H9 (cell line): ENCODE results near the gene SESN2. TPM values are rescaled to one million over a fixed set of nuclear protein-coding genes. Genes with fewer than 3 reads are reported as not detected.

Source experiments
- DNase-seq: peaks from one replicate; pipeline ENCODE4 v3.0.0-alpha.2; 2017
- H2AFZ ChIP-seq: one replicate; pipeline ENCODE4 v1.6.1; 2013; ENCODE audit warnings: mild to moderate bottlenecking, low read length, control low read depth, moderate library complexity
- H2AK5ac ChIP-seq: 2 replicates; pipeline ENCODE4 v1.6.1; 2013; ENCODE audit warnings: low read length, control low read depth, mixed read lengths; ENCODE audit not compliant: insufficient read length
- H2BK120ac ChIP-seq: one replicate; pipeline ENCODE4 v1.6.1; 2013; ENCODE audit warnings: low read depth, mild to moderate bottlenecking, low read length, control low read depth, inconsistent platforms; ENCODE audit not compliant: poor library complexity, severe bottlenecking
- H2BK12ac ChIP-seq: 2 replicates; pipeline ENCODE4 v1.6.1; 2013; ENCODE audit warnings: low read length, control low read depth, mixed read lengths, low read depth; ENCODE audit not compliant: insufficient read length
- H2BK15ac ChIP-seq: 2 replicates; pipeline ENCODE4 v1.6.1; 2013; ENCODE audit warnings: low read depth, low read length, control low read depth
- H2BK20ac ChIP-seq: one replicate; pipeline ENCODE4 v1.6.1; 2013; ENCODE audit warnings: low read depth, mild to moderate bottlenecking, low read length, control low read depth, inconsistent platforms; ENCODE audit not compliant: poor library complexity, severe bottlenecking
- H2BK5ac ChIP-seq: 2 replicates; pipeline ENCODE4 v1.6.1; 2013; ENCODE audit warnings: low read length, control low read depth, mixed read lengths; ENCODE audit not compliant: insufficient read length
- H3K14ac ChIP-seq: 2 replicates; pipeline ENCODE4 v1.6.1; 2013; ENCODE audit warnings: low read length, control low read depth; ENCODE audit not compliant: insufficient read depth
- H3K18ac ChIP-seq: 2 replicates; pipeline ENCODE4 v1.6.1; 2013; ENCODE audit warnings: low read depth, mild to moderate bottlenecking, mixed read lengths, low read length, control low read depth; ENCODE audit not compliant: insufficient read length
- H3K23ac ChIP-seq: 2 replicates; pipeline ENCODE4 v1.6.1; 2013; ENCODE audit warnings: low read length, control low read depth, mixed read lengths, low read depth; ENCODE audit not compliant: insufficient read length
- H3K23me2 ChIP-seq: 2 replicates; pipeline ENCODE4 v1.6.1; 2013; ENCODE audit warnings: low read depth, mild to moderate bottlenecking, mixed read lengths, low read length, control low read depth; ENCODE audit not compliant: insufficient read length, poor library complexity, severe bottlenecking
- H3K27ac ChIP-seq: 2 replicates; pipeline ENCODE4 v1.5.1; 2013; ENCODE audit warnings: low read length, control low read depth, mixed read lengths, low read depth; ENCODE audit not compliant: insufficient read length
- H3K27me3 ChIP-seq: 2 replicates; pipeline ENCODE4 v1.6.1; 2013; ENCODE audit warnings: low read length, control low read depth, inconsistent platforms; ENCODE audit not compliant: insufficient read depth
- H3K4ac ChIP-seq: 2 replicates; pipeline ENCODE4 v1.6.1; 2013; ENCODE audit warnings: low read depth, mild to moderate bottlenecking, control low read depth, inconsistent platforms, low read length, moderate library complexity
- H3K4me1 ChIP-seq: 2 replicates; pipeline ENCODE4 v1.6.1; 2013; ENCODE audit warnings: low read length, control low read depth, inconsistent platforms; ENCODE audit not compliant: insufficient read depth
- H3K4me2 ChIP-seq: 2 replicates; pipeline ENCODE4 v1.6.1; 2013; ENCODE audit warnings: low read length, control low read depth, mixed read lengths; ENCODE audit not compliant: insufficient read length, insufficient read depth
- H3K56ac ChIP-seq: 2 replicates; pipeline ENCODE4 v1.6.1; 2013; ENCODE audit warnings: low read depth, mild to moderate bottlenecking, mixed read lengths, low read length, control low read depth; ENCODE audit not compliant: insufficient read length
- H3K79me1 ChIP-seq: 2 replicates; pipeline ENCODE4 v1.6.1; 2013; ENCODE audit warnings: low read depth, mild to moderate bottlenecking, moderate library complexity, low read length, control low read depth, inconsistent platforms; ENCODE audit not compliant: insufficient read depth, poor library complexity, severe bottlenecking
- H3K79me2 ChIP-seq: 2 replicates; pipeline ENCODE4 v1.6.1; 2013; ENCODE audit warnings: low read length, control low read depth, inconsistent platforms; ENCODE audit not compliant: insufficient read depth
- H3K9ac ChIP-seq: 2 replicates; pipeline ENCODE4 v1.6.1; 2013; ENCODE audit warnings: low read length, control low read depth, mixed read lengths; ENCODE audit not compliant: insufficient read length; ENCODE audit errors: extremely low read depth
- H3K9me3 ChIP-seq: one replicate; pipeline ENCODE4 v1.6.1; 2013; ENCODE audit warnings: low read depth, low read length, inconsistent platforms; ENCODE audit not compliant: control insufficient read depth
- H3T11ph ChIP-seq: one replicate; pipeline ENCODE4 v1.6.1; 2013; ENCODE audit warnings: mild to moderate bottlenecking, low read length, control low read depth, inconsistent platforms
- H4K20me1 ChIP-seq: one replicate; pipeline ENCODE4 v1.6.1; 2013; ENCODE audit not compliant: control insufficient read depth, insufficient read length, insufficient read depth
- H4K5ac ChIP-seq: 2 replicates; pipeline ENCODE4 v1.6.1; 2013; ENCODE audit warnings: low read depth, mild to moderate bottlenecking, mixed read lengths, low read length, control low read depth; ENCODE audit not compliant: insufficient read length
- H4K8ac ChIP-seq: replicated peaks from 2 replicates; pipeline ENCODE4 v1.6.1; 2013; ENCODE audit warnings: low read length, control low read depth, mixed read lengths, low read depth; ENCODE audit not compliant: insufficient read length
- H4K91ac ChIP-seq: 2 replicates; pipeline ENCODE4 v1.6.1; 2013; ENCODE audit warnings: low read depth, mild to moderate bottlenecking, moderate library complexity, mixed read lengths, low read length, control low read depth; ENCODE audit not compliant: insufficient read length
- H3K27ac Mint-ChIP-seq, 3 experiments: 2 replicates in 2 of 3; 3 replicates in 1 of 3; pipeline ENCODE4 v1.8.0; 2020 to 2021; ENCODE audit warnings: mixed read lengths in 3 of 3, mild to moderate bottlenecking in 1 of 3, moderate library complexity in 1 of 3
- H3K27me3 Mint-ChIP-seq: 2 replicates; pipeline ENCODE4 v1.8.0; 2021; ENCODE audit warnings: low read depth, mild to moderate bottlenecking, moderate library complexity, mixed read lengths
- H3K36me3 Mint-ChIP-seq, 3 experiments: 2 replicates in 2 of 3; 3 replicates in 1 of 3; pipeline ENCODE4 v1.8.0; 2020 to 2021; ENCODE audit warnings: low read depth in 3 of 3, mixed read lengths in 3 of 3; ENCODE audit not compliant: insufficient read depth in 1 of 3
- H3K4me1 Mint-ChIP-seq, 2 experiments: 2 replicates each; pipeline ENCODE4 v1.8.0; 2020; ENCODE audit warnings: mixed read lengths in 2 of 2
- H3K4me3 Mint-ChIP-seq, 2 experiments: 2 replicates in 1 of 2; 3 replicates in 1 of 2; pipeline ENCODE4 v1.8.0; 2020 to 2021; ENCODE audit warnings: mild to moderate bottlenecking in 2 of 2, mixed read lengths in 2 of 2, moderate library complexity in 1 of 2
- H3K9me3 Mint-ChIP-seq, 2 experiments: 2 replicates in 1 of 2; 3 replicates in 1 of 2; pipeline ENCODE4 v1.8.0; 2020; ENCODE audit warnings: mild to moderate bottlenecking in 2 of 2, mixed read lengths in 2 of 2, moderate library complexity in 1 of 2
- whole genome bisulfite sequencing: extraction: QIAGEN DNeasy Blood & Tissue Kit; methylation state at CpG from one replicate; pipeline ENCODE4 v1.1.7; 2013; ENCODE audit warnings: missing lambda C conversion rate, low lambda C conversion rate, mixed read lengths; ENCODE audit not compliant: insufficient read length; ENCODE audit errors: extremely low coverage; 5-methylcytosine and 5-hydroxymethylcytosine counted together
- total RNA-seq: library from RNA; stranded (reverse); gene quantifications from 2 replicates; pipeline ENCODE4 v1.2.1, GENCODE V29; 2021
- TF ChIP-seq, protein P1 (sequence below): fragments of 200-600 bp; sonication (generic); conservative IDR thresholded peaks from 3 replicates; pipeline ENCODE4 v1.8.0; 2021; ENCODE audit warnings: antibody characterized with exemption, mild to moderate bottlenecking

SESN2 gene
- total RNA-seq, 1 experiment from 2014 or later = 24.6 TPM

DNA sequence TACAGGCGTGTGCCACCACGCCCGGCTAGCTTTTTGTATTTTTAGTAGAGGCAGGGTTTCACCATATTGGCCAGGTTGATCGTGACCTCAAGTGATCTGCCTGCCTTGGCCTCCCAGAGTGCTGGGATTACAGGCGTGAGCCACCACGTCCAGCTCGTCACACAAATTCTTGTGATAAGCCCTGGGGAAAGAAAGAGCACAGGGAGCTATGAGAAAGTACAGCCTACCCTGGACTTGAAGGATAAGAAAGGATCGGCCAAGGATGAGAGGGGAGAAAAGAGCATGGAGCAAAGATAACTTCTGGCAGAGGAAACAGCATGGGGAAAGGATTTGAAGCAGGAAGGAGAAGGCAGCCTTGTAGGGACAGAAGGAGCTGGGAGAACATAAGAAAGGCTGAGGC, 29.2 kb downstream of the SESN2 start:
- Histone ChIP-seq H4K91ac (no peak overlapping the region), H2BK120ac (no peak overlapping the region), H3K23me2 (no peaks in the 10 kb centered on the region), H3K9ac (no peak overlapping the region), H3K9me3 (no peaks in the 10 kb centered on the region), H2AK5ac (no peak overlapping the region), H3K4ac (no peak overlapping the region), H4K20me1 (no peaks in the 10 kb centered on the region), H4K5ac (no peak overlapping the region), H3K4me2 (no peak overlapping the region), H3T11ph (no peak overlapping the region), H3K23ac (no peak overlapping the region), H2AFZ (no peak overlapping the region), H2BK12ac (no peak overlapping the region), H3K18ac (no peak overlapping the region), H3K4me1 (no peaks in the 10 kb centered on the region), H3K27me3 (no peaks in the 10 kb centered on the region), H2BK15ac (no peak overlapping the region), H3K79me1 (no peaks in the 10 kb centered on the region), H4K8ac (no peak overlapping the region), H2BK20ac (no peak overlapping the region), H3K14ac (no peak overlapping the region), H3K79me2 (no peaks in the 10 kb centered on the region), H3K27ac (no peak overlapping the region), H2BK5ac (no peak overlapping the region), H3K56ac (no peak overlapping the region)
- Mint-ChIP-seq H3K27me3 (no peaks in the 10 kb centered on the region), H3K27ac (no peak overlapping the region; a peak in 1 of 7 replicates), H3K9me3 (no peaks in the 10 kb centered on the region), H3K36me3 (no peaks in the 10 kb centered on the region), H3K4me1 (peaks cover 29 to 31% of the 10 kb centered on the region in 2 experiments), H3K4me3 (no peak overlapping the region)
- no CpG with 5 or more reads among the region's 8 CpGs for WGBS
- TF ChIP-seq, protein P1, sequence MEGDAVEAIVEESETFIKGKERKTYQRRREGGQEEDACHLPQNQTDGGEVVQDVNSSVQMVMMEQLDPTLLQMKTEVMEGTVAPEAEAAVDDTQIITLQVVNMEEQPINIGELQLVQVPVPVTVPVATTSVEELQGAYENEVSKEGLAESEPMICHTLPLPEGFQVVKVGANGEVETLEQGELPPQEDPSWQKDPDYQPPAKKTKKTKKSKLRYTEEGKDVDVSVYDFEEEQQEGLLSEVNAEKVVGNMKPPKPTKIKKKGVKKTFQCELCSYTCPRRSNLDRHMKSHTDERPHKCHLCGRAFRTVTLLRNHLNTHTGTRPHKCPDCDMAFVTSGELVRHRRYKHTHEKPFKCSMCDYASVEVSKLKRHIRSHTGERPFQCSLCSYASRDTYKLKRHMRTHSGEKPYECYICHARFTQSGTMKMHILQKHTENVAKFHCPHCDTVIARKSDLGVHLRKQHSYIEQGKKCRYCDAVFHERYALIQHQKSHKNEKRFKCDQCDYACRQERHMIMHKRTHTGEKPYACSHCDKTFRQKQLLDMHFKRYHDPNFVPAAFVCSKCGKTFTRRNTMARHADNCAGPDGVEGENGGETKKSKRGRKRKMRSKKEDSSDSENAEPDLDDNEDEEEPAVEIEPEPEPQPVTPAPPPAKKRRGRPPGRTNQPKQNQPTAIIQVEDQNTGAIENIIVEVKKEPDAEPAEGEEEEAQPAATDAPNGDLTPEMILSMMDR = no peak
- DNase-seq = no peak
